WTC11 (cell line): Measurements from ENCODE around the gene DPCD. TPM values are rescaled to one million over a fixed set of nuclear protein-coding genes. Genes with fewer than 3 reads are reported as not detected.

Source experiments
- ATAC-seq: fragments of 200-7000 bp; cut with Tn5 transposase; 2 replicates; pipeline ENCODE4 v1.10.0; 2021; ENCODE audit warnings: mild to moderate bottlenecking, moderate library complexity
- CTCF ChIA-PET: fragments of 300-600 bp; sonication (Branson Sonifier 250); formaldehyde crosslinking; loops from one replicate; lab custom pipeline; 2021; ENCODE audit warnings: antibody characterized with exemption; lab: Charles Lee
- POLR2A ChIA-PET: fragments of 350-600 bp; sonication (Branson Sonifier 250); formaldehyde crosslinking; loops from one replicate; lab custom pipeline; 2021; ENCODE audit warnings: antibody characterized with exemption; lab: Charles Lee
- DNase-seq: peaks from one replicate; pipeline ENCODE4 v3.0.0; 2021; ENCODE audit warnings: low spot score
- H3K27ac Mint-ChIP-seq: 2 replicates; pipeline ENCODE4 v1.8.0; 2021; ENCODE audit warnings: mixed read lengths
- H3K27me3 Mint-ChIP-seq: 2 replicates; pipeline ENCODE4 v1.8.0; 2021; ENCODE audit warnings: low read depth, mild to moderate bottlenecking, moderate library complexity, mixed read lengths
- H3K36me3 Mint-ChIP-seq: 2 replicates; pipeline ENCODE4 v1.8.0; 2021; ENCODE audit warnings: mixed read lengths
- H3K4me1 Mint-ChIP-seq: 2 replicates; pipeline ENCODE4 v1.8.0; 2022; ENCODE audit warnings: mixed read lengths
- H3K4me3 Mint-ChIP-seq: 2 replicates; pipeline ENCODE4 v1.8.0; 2021; ENCODE audit warnings: mild to moderate bottlenecking, moderate library complexity, mixed read lengths
- H3K9me3 Mint-ChIP-seq: 2 replicates; pipeline ENCODE4 v1.8.0; 2021; ENCODE audit warnings: mixed read lengths
- ATF1 ChIP-seq: sonication (generic); formaldehyde crosslinking; IDR thresholded peaks from 2 replicates; pipeline ENCODE4 v1.8.1; 2023; ENCODE audit warnings: mild to moderate bottlenecking, moderate library complexity, missing genetic modification reagents
- ERG ChIP-seq: fragments of 250-450 bp; sonication (Bioruptor Pico); IDR thresholded peaks from 2 replicates; pipeline ENCODE4 v1.8.0; 2021; ENCODE audit warnings: mild to moderate bottlenecking
- FOXP1 ChIP-seq: sonication (generic); formaldehyde crosslinking; IDR thresholded peaks from 2 replicates; pipeline ENCODE4 v1.8.0; 2022; ENCODE audit warnings: missing genetic modification reagents, mild to moderate bottlenecking, moderate library complexity, borderline replicate concordance
- IRF1 ChIP-seq: sonication (generic); formaldehyde crosslinking; IDR thresholded peaks from 2 replicates; pipeline ENCODE4 v1.8.0; 2023; ENCODE audit warnings: missing genetic modification reagents
- JAZF1 ChIP-seq: fragments of 250-450 bp; sonication (Bioruptor Pico); IDR thresholded peaks from 2 replicates; pipeline ENCODE4 v1.9.0; 2021; ENCODE audit warnings: moderate library complexity, mild to moderate bottlenecking, inconsistent platforms
- MYBL2 ChIP-seq: sonication (generic); formaldehyde crosslinking; IDR thresholded peaks from 2 replicates; pipeline ENCODE4 v1.8.1; 2023; ENCODE audit warnings: mild to moderate bottlenecking, moderate library complexity, missing genetic modification reagents
- SMAD3 ChIP-seq: sonication (generic); formaldehyde crosslinking; IDR thresholded peaks from 2 replicates; pipeline ENCODE4 v1.8.0; 2022; ENCODE audit warnings: missing genetic modification reagents, mild to moderate bottlenecking, borderline replicate concordance
- USF1 ChIP-seq: sonication (generic); formaldehyde crosslinking; IDR thresholded peaks from 2 replicates; pipeline ENCODE4 v1.8.0; 2022; ENCODE audit warnings: mild to moderate bottlenecking, missing genetic modification reagents
- ZNF263 ChIP-seq: sonication (generic); formaldehyde crosslinking; IDR thresholded peaks from 2 replicates; pipeline ENCODE4 v1.8.1; 2022; ENCODE audit warnings: low read depth, mild to moderate bottlenecking, moderate library complexity, missing genetic modification reagents
- ZNF317 ChIP-seq: sonication (generic); formaldehyde crosslinking; IDR thresholded peaks from 2 replicates; pipeline ENCODE4 v1.8.1; 2023; ENCODE audit warnings: low read depth, mild to moderate bottlenecking, moderate library complexity, missing genetic modification reagents, borderline replicate concordance
- ZNF416 ChIP-seq: fragments of 250-450 bp; sonication (Bioruptor Pico); IDR thresholded peaks from 2 replicates; pipeline ENCODE4 v1.9.0; 2021; ENCODE audit warnings: mild to moderate bottlenecking, inconsistent platforms
- ZNF671 ChIP-seq: fragments of 250-450 bp; sonication (Bioruptor Pico); IDR thresholded peaks from 2 replicates; pipeline ENCODE4 v1.8.0; 2021; ENCODE audit warnings: mild to moderate bottlenecking
- total RNA-seq: library from RNA; stranded (reverse); gene quantifications from 3 replicates; pipeline ENCODE4 v1.2.3, GENCODE V29; 2021
- TF ChIP-seq, protein P1 (sequence below): sonication (generic); formaldehyde crosslinking; IDR thresholded peaks from 2 replicates; pipeline ENCODE4 v1.8.0; 2022; ENCODE audit warnings: mild to moderate bottlenecking, missing genetic modification reagents
- TF ChIP-seq, protein P2 (sequence below): sonication (generic); formaldehyde crosslinking; IDR thresholded peaks from 2 replicates; pipeline ENCODE4 v1.8.1; 2022; ENCODE audit warnings: mild to moderate bottlenecking, missing genetic modification reagents, moderate library complexity, borderline replicate concordance

The DPCD gene
- total RNA-seq, 1 experiment from 2014 or later, result 21.8 TPM

DNA sequence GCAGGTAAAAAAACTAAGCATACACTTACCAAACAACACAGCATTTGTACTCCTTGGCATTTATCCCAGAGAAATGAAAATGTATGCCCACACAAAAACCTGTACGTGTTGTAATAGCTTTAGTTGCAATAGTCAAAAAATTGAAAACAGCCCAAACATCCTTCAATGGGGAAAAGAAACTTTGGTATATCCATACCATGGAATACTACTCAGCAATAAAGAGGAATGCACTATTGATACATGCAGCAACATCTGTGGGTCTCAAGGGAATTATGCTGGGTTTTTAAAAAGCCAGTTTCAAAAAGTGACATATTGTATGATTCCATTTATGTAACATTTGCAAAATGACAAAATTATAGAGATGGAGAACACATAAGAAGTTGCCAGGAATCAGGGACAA lies 35.4 kb downstream of the DPCD start:
- Mint-ChIP-seq H3K27ac (no peak overlapping the region), H3K36me3 (peaks cover 14% of the 10 kb centered on the region)
- POLR2A ChIA-PET, result no interaction called here

GRCh38 chr10:101624526-101625102 lies 36.5 kb downstream of the DPCD start:
- no peaks in the 10 kb centered on the region; the same call in 1 of the 2 replicates for H3K4me1 Mint-ChIP-seq

More for the DNA sequence above, 35.4 kb downstream of the DPCD start:
- no peak overlapping the region for H3K4me3 Mint-ChIP-seq
- H3K9me3 Mint-ChIP-seq, result peaks cover 5% of the 10 kb centered on the region
- no peaks in the 10 kb centered on the region; the same call in 1 of the 2 replicates for H3K4me1 Mint-ChIP-seq
- TF ChIP-seq JAZF1 (CRISPR knock-in tag) (no peak), ATF1 (CRISPR knock-in tag) (no peak), ZNF263 (no peak), USF1 (CRISPR knock-in tag) (no peak), ERG (CRISPR knock-in tag) (no peak), ZNF416 (CRISPR knock-in tag) (no peak)
- TF ChIP-seq, protein P1, sequence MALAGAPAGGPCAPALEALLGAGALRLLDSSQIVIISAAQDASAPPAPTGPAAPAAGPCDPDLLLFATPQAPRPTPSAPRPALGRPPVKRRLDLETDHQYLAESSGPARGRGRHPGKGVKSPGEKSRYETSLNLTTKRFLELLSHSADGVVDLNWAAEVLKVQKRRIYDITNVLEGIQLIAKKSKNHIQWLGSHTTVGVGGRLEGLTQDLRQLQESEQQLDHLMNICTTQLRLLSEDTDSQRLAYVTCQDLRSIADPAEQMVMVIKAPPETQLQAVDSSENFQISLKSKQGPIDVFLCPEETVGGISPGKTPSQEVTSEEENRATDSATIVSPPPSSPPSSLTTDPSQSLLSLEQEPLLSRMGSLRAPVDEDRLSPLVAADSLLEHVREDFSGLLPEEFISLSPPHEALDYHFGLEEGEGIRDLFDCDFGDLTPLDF, result no peak
- ATAC-seq (no peak), DNase-seq (no peak)
- CTCF ChIA-PET, result no interaction called here
- no peaks in the 10 kb centered on the region; the same call in 1 of the 2 replicates for H3K27me3 Mint-ChIP-seq

DNA sequence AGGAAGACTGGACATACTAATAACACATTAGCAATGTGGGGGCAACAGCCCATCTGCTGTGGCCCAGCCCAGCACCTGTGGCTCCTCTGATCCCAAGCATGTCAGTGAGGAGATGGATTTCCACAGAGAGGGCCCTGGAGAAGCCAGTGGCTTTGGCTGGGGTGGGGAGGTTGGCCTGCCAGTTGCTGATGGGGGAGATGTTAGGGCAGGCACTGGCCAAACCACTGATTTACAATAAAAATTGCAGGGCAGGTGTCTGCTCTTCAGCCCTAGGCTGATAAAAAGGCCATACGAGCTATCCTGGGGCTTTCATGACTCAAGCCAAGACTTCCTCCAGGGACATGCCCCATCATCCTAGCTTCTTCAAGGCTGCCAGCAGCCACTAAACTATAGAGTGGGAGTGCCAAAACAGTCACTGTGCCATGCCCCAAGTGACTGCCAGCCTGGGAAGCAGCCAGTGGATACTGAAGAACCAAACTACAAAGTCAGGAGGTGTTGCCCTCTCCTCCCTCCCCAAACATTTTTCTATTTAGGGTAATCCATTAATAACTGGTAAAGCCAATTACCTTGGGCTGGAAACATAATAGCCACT lies 37.8 kb downstream of the DPCD start:
- DNase-seq (no peak), ATAC-seq (no peak)
- no peak for TF ChIP-seq FOXP1 (CRISPR knock-in tag)
- ChIA-PET POLR2A (no interaction called here), CTCF (interaction anchor here (1.2 to 1.9 kb wide), 3 partner anchors 9 to 155 kb away, joined by 3 to 4 read pairs (median 3); no protein-coding TSS in a partner anchor)
- peaks cover 5% of the 10 kb centered on the region for H3K9me3 Mint-ChIP-seq
- peaks cover 2% of the 10 kb centered on the region for H3K4me1 Mint-ChIP-seq
- peaks cover 12% of the 10 kb centered on the region for H3K36me3 Mint-ChIP-seq
- no peak overlapping the region for H3K27ac Mint-ChIP-seq
- no peaks in the 10 kb centered on the region; the same call in 1 of the 2 replicates for H3K27me3 Mint-ChIP-seq
- no peak overlapping the region for H3K4me3 Mint-ChIP-seq

More at GRCh38 chr10:101624526-101625102, 36.5 kb downstream of the DPCD start:
- Mint-ChIP-seq H3K4me3 (no peak overlapping the region), H3K36me3 (peaks cover 14% of the 10 kb centered on the region), H3K9me3 (peaks cover 5% of the 10 kb centered on the region), H3K27me3 (no peaks in the 10 kb centered on the region; the same call in 1 of the 2 replicates), H3K27ac (peak overlapping the region; percentile 42; the same call in 1 of the 2 replicates)
- ATAC-seq (no peak), DNase-seq (no peak)
- ChIA-PET CTCF (interaction anchor here (0.6 kb wide), 1 partner anchor 22 kb away, joined by 4 read pairs; no protein-coding TSS in a partner anchor), POLR2A (no interaction called here)
- TF ChIP-seq MYBL2 (CRISPR knock-in tag), result no peak
- TF ChIP-seq, protein P2, sequence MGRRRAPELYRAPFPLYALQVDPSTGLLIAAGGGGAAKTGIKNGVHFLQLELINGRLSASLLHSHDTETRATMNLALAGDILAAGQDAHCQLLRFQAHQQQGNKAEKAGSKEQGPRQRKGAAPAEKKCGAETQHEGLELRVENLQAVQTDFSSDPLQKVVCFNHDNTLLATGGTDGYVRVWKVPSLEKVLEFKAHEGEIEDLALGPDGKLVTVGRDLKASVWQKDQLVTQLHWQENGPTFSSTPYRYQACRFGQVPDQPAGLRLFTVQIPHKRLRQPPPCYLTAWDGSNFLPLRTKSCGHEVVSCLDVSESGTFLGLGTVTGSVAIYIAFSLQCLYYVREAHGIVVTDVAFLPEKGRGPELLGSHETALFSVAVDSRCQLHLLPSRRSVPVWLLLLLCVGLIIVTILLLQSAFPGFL (CRISPR knock-in tag), result no peak
- no peak for TF ChIP-seq ZNF416 (CRISPR knock-in tag)
- no peak for TF ChIP-seq ZNF317 (CRISPR knock-in tag)
- no peak for TF ChIP-seq SMAD3
- no peak for TF ChIP-seq ZNF671
- no peak for TF ChIP-seq IRF1 (CRISPR knock-in tag)
- TF ChIP-seq, protein P1, result no peak
